Astrocyte (in vitro differentiated cells and primary cell): ENCODE data around the gene KCNQ5. TPM values are rescaled to one million over a fixed set of nuclear protein-coding genes. Genes with fewer than 3 reads are reported as not detected.

ENCODE experiments used
- DNase-seq: peaks from one replicate; pipeline ENCODE4 v3.0.0-alpha.2; 2010; ENCODE audit warnings: low read depth
- FAIRE-seq: peaks from 2 replicates; lab custom pipeline; 2011; peaks lifted over from hg19 to GRCh38; lab: Jason Lieb, UNC
- H2AFZ ChIP-seq: 2 replicates; pipeline ENCODE4 v1.6.0; 2012; ENCODE audit warnings: low read depth, low read length, inconsistent platforms
- H3K27ac ChIP-seq: 2 replicates; pipeline ENCODE4 v1.5.1; 2011; ENCODE audit warnings: low read depth, low read length, inconsistent platforms
- H3K27me3 ChIP-seq: 2 replicates; pipeline ENCODE4 v1.6.0; 2011; ENCODE audit warnings: low read length, inconsistent platforms; ENCODE audit not compliant: insufficient read depth
- H3K36me3 ChIP-seq: 2 replicates; pipeline ENCODE4 v1.5.1; 2011; ENCODE audit warnings: low read length, inconsistent platforms; ENCODE audit not compliant: insufficient read depth
- H3K4me1 ChIP-seq: 2 replicates; pipeline ENCODE4 v1.5.1; 2011; ENCODE audit warnings: low read length, inconsistent platforms; ENCODE audit not compliant: insufficient read depth
- H3K4me2 ChIP-seq: 2 replicates; pipeline ENCODE4 v1.6.0; 2012; ENCODE audit warnings: low read length, inconsistent platforms
- H3K4me3 ChIP-seq: 2 replicates; pipeline ENCODE4 v1.5.1; 2011; ENCODE audit warnings: low read depth, mild to moderate bottlenecking, low read length, inconsistent platforms; ENCODE audit not compliant: insufficient read depth
- H3K79me2 ChIP-seq: 2 replicates; pipeline ENCODE4 v1.6.0; 2012; ENCODE audit warnings: mild to moderate bottlenecking, low read length, inconsistent platforms; ENCODE audit not compliant: insufficient read depth
- H3K9ac ChIP-seq: 2 replicates; pipeline ENCODE4 v1.6.0; 2012; ENCODE audit warnings: mild to moderate bottlenecking, low read length, inconsistent platforms
- H3K9me3 ChIP-seq: 2 replicates; pipeline ENCODE4 v1.5.1; 2012; ENCODE audit warnings: low read depth, mild to moderate bottlenecking, low read length, inconsistent platforms; ENCODE audit not compliant: insufficient read depth
- H4K20me1 ChIP-seq: 2 replicates; pipeline ENCODE4 v1.6.0; 2012; ENCODE audit warnings: low read length, inconsistent platforms; ENCODE audit not compliant: insufficient read depth
- H3K27ac Mint-ChIP-seq: one replicate; pipeline ENCODE4 v1.8.0; 2021; ENCODE audit warnings: mild to moderate bottlenecking, mixed read lengths; ENCODE audit not compliant: unreplicated experiment
- H3K27me3 Mint-ChIP-seq: one replicate; pipeline ENCODE4 v1.8.0; 2021; ENCODE audit warnings: low read depth, mixed read lengths; ENCODE audit not compliant: unreplicated experiment
- H3K36me3 Mint-ChIP-seq: one replicate; pipeline ENCODE4 v1.8.0; 2021; ENCODE audit warnings: low read depth, mixed read lengths; ENCODE audit not compliant: unreplicated experiment
- H3K4me1 Mint-ChIP-seq: one replicate; pipeline ENCODE4 v1.8.0; 2021; ENCODE audit warnings: low read depth, mixed read lengths; ENCODE audit not compliant: unreplicated experiment
- H3K4me3 Mint-ChIP-seq: one replicate; pipeline ENCODE4 v1.8.0; 2021; ENCODE audit warnings: mild to moderate bottlenecking, moderate library complexity, mixed read lengths; ENCODE audit not compliant: unreplicated experiment
- H3K9me3 Mint-ChIP-seq: one replicate; pipeline ENCODE4 v1.8.0; 2021; ENCODE audit warnings: mild to moderate bottlenecking, mixed read lengths; ENCODE audit not compliant: unreplicated experiment
- EZH2 ChIP-seq: IDR thresholded peaks from 2 replicates; pipeline ENCODE4 v1.6.1; 2012; ENCODE audit warnings: mild to moderate bottlenecking, low read length, inconsistent platforms; ENCODE audit not compliant: insufficient read depth
- total RNA-seq: library from RNA; stranded (reverse); gene quantifications from 2 replicates; pipeline ENCODE4 v1.2.1, GENCODE V29; 2021
- TF ChIP-seq, protein P1 (sequence below): IDR thresholded peaks from 2 replicates; pipeline ENCODE4 v1.5.1; 2011; ENCODE audit warnings: low read depth, mild to moderate bottlenecking, inconsistent platforms, low read length, moderate library complexity; ENCODE audit not compliant: insufficient read depth

KCNQ5 gene
- total RNA-seq, 1 donor from 2014 or later: 2.0 TPM

GRCh38 chr6:72589096-72589495 lies 32.8 kb upstream of the KCNQ5 start:
- DNase-seq (peak; percentile 23), FAIRE-seq (no peak)
- Histone ChIP-seq H3K27ac (no peak overlapping the region), H3K4me1 (no peaks in the 10 kb centered on the region), H4K20me1 (no peaks in the 10 kb centered on the region), H3K4me3 (no peak overlapping the region), H2AFZ (no peak overlapping the region), H3K36me3 (no peaks in the 10 kb centered on the region), H3K9me3 (no peaks in the 10 kb centered on the region), H3K27me3 (no peaks in the 10 kb centered on the region), H3K79me2 (no peaks in the 10 kb centered on the region), H3K9ac (no peak overlapping the region), H3K4me2 (no peak overlapping the region)
- no peaks in the 10 kb centered on the region for H3K27me3 Mint-ChIP-seq
- H3K36me3 Mint-ChIP-seq: no peaks in the 10 kb centered on the region
- TF ChIP-seq EZH2: no peak
- TF ChIP-seq, protein P1, sequence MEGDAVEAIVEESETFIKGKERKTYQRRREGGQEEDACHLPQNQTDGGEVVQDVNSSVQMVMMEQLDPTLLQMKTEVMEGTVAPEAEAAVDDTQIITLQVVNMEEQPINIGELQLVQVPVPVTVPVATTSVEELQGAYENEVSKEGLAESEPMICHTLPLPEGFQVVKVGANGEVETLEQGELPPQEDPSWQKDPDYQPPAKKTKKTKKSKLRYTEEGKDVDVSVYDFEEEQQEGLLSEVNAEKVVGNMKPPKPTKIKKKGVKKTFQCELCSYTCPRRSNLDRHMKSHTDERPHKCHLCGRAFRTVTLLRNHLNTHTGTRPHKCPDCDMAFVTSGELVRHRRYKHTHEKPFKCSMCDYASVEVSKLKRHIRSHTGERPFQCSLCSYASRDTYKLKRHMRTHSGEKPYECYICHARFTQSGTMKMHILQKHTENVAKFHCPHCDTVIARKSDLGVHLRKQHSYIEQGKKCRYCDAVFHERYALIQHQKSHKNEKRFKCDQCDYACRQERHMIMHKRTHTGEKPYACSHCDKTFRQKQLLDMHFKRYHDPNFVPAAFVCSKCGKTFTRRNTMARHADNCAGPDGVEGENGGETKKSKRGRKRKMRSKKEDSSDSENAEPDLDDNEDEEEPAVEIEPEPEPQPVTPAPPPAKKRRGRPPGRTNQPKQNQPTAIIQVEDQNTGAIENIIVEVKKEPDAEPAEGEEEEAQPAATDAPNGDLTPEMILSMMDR: no peak
- no peak overlapping the region for H3K4me3 Mint-ChIP-seq
- no peaks in the 10 kb centered on the region for H3K4me1 Mint-ChIP-seq
- H3K27ac Mint-ChIP-seq: no peak overlapping the region
- H3K9me3 Mint-ChIP-seq: no peaks in the 10 kb centered on the region

DNA sequence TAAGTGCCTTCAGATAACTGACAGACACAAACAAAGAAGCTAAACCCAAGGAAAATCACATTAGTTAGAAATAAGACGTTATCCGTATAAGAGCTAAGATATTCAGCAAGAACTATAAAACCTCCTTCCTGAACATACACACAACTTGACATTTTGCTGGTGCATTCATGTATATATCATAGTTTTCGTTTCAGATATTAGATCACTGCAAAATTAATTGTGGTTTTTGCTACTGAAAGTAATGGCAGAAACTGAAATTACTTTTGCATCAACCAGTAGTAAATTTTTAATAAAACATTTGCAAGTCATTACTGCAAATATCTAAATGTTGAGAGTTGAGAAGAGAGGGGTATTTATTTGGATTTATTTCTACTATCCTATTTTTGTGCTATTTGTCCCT lies 26.1 kb upstream of the KCNQ5 start:
- no peak overlapping the region for H3K9ac ChIP-seq
- H3K27ac ChIP-seq: no peak overlapping the region
- no peaks in the 10 kb centered on the region for H3K79me2 ChIP-seq
- no peaks in the 10 kb centered on the region for H3K9me3 ChIP-seq
- no peak overlapping the region for H3K4me3 ChIP-seq
- H3K36me3 Mint-ChIP-seq: no peaks in the 10 kb centered on the region
- H3K27me3 Mint-ChIP-seq: no peaks in the 10 kb centered on the region
- H2AFZ ChIP-seq: no peak overlapping the region
- no peaks in the 10 kb centered on the region for H3K9me3 Mint-ChIP-seq
- no peak overlapping the region for H3K27ac Mint-ChIP-seq
- no peaks in the 10 kb centered on the region for H3K4me1 Mint-ChIP-seq
- no peaks in the 10 kb centered on the region for H4K20me1 ChIP-seq
- no peak for DNase-seq
- no peak for TF ChIP-seq EZH2
- TF ChIP-seq, protein P1: no peak
- H3K27me3 ChIP-seq: no peaks in the 10 kb centered on the region
- FAIRE-seq: no peak
- no peaks in the 10 kb centered on the region for H3K4me1 ChIP-seq
- no peaks in the 10 kb centered on the region for H3K36me3 ChIP-seq
- no peak overlapping the region for H3K4me2 ChIP-seq
- no peak overlapping the region for H3K4me3 Mint-ChIP-seq

DNA sequence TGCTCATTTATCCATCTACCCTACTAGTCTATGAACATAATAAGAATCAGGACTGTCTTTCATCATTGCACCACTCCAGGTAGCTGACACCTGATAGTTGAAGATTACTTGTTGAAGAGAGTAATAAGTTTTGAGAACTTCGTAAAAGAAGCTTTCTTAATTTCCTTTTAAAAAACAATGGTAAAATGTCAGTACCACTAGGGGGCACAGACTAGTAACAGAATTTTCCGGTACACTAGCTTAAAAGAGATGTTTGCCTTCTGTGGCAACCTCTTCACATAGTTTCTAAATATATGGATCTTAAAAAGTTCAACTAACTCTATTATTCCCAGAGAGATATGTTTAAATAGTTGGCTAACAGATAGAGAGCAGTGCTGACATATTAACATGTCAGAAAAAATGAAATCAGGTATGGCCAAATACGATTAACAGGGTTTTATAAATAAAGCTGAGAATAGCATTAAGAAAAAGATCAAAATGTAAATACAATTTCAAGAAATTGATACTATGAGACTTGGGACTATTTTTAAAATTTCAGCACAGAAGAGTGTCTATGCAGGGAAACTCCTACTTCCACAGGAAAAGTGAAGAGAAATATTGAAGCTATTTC lies 5.4 kb upstream of the KCNQ5 start:
- no peak overlapping the region for H2AFZ ChIP-seq
- H4K20me1 ChIP-seq: no peaks in the 10 kb centered on the region
- no peaks in the 10 kb centered on the region for H3K9me3 ChIP-seq
- peaks cover 12% of the 10 kb centered on the region for H3K27me3 Mint-ChIP-seq
- no peaks in the 10 kb centered on the region for H3K36me3 ChIP-seq
- H3K4me1 Mint-ChIP-seq: peaks cover 7% of the 10 kb centered on the region
- no peaks in the 10 kb centered on the region for H3K27me3 ChIP-seq
- H3K9ac ChIP-seq: no peak overlapping the region
- H3K9me3 Mint-ChIP-seq: peaks cover 3% of the 10 kb centered on the region
- no peak overlapping the region for H3K4me2 ChIP-seq
- H3K27ac Mint-ChIP-seq: no peak overlapping the region
- H3K27ac ChIP-seq: no peak overlapping the region
- H3K4me1 ChIP-seq: peaks cover 16% of the 10 kb centered on the region
- no peak overlapping the region for H3K4me3 ChIP-seq
- no peaks in the 10 kb centered on the region for H3K79me2 ChIP-seq
- no peaks in the 10 kb centered on the region for H3K36me3 Mint-ChIP-seq
- no peak for TF ChIP-seq EZH2
- TF ChIP-seq, protein P1: peak; percentile 63
- no peak for FAIRE-seq
- DNase-seq: no peak
- H3K4me3 Mint-ChIP-seq: no peak overlapping the region
